ENCODE data around the gene TAOK2.
"Not testable (repeated sequence)": the region's sequence is repeated elsewhere in the genome, so short reads cannot be mapped to it uniquely, and the experiment has no call there.

The TAOK2 gene

DNA sequence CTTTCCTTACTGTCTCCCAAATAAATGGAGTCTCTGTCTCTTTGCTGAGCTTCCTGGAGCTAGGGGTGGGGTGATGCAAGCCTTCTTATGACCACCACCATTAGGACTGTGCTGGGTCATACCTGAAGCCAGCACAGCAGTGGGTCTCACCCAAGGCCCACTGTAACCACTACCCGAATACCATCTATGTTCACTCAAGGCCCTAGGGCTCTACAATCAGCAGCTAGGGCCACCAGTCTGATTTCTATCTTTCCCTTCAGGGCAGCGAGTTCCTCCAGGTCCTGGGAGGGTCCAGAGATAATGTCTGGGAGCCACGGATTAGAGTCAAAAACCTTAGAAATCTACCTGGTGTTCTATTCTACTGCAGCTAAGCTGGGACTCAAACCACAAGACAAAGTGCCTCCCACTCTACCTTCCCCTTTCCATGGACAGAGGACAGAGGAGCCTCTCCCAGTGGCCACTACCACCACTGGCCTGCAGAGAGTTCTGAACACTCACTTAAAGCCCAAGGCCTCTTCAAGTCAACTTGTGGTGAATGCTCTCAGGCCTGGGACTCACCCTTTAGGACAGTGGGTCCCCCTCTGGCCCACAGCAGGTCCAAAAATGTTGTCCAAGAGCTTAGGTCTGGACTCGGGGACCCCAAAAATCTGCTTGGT is 22.7 kb upstream of the TAOK2 start:
- Histone ChIP-seq H3K27me3 (ENCODE audit: control insufficient read depth, insufficient read depth, low read length) (no peaks in the 10 kb centered on the region), H3K27ac (no peak overlapping the region), H3K9me3 (ENCODE audit: control insufficient read depth, low read length) (no peaks in the 10 kb centered on the region), H3K79me2 (no peaks in the 10 kb centered on the region), H3K4me3 (ENCODE audit: low read depth, low read length) (no peak overlapping the region), H3K36me3 (ENCODE audit: control insufficient read depth, insufficient read depth, low read length) (no peaks in the 10 kb centered on the region), H3K4me1 (no peaks in the 10 kb centered on the region), H3K9ac (no peak overlapping the region), H3K4me2 (ENCODE audit: low read length) (no peak overlapping the region), H2AFZ (no peak overlapping the region)
- TF ChIP-seq, protein P1, sequence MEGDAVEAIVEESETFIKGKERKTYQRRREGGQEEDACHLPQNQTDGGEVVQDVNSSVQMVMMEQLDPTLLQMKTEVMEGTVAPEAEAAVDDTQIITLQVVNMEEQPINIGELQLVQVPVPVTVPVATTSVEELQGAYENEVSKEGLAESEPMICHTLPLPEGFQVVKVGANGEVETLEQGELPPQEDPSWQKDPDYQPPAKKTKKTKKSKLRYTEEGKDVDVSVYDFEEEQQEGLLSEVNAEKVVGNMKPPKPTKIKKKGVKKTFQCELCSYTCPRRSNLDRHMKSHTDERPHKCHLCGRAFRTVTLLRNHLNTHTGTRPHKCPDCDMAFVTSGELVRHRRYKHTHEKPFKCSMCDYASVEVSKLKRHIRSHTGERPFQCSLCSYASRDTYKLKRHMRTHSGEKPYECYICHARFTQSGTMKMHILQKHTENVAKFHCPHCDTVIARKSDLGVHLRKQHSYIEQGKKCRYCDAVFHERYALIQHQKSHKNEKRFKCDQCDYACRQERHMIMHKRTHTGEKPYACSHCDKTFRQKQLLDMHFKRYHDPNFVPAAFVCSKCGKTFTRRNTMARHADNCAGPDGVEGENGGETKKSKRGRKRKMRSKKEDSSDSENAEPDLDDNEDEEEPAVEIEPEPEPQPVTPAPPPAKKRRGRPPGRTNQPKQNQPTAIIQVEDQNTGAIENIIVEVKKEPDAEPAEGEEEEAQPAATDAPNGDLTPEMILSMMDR (IDR thresholded peaks at IDR 0.05): no peak

DNA sequence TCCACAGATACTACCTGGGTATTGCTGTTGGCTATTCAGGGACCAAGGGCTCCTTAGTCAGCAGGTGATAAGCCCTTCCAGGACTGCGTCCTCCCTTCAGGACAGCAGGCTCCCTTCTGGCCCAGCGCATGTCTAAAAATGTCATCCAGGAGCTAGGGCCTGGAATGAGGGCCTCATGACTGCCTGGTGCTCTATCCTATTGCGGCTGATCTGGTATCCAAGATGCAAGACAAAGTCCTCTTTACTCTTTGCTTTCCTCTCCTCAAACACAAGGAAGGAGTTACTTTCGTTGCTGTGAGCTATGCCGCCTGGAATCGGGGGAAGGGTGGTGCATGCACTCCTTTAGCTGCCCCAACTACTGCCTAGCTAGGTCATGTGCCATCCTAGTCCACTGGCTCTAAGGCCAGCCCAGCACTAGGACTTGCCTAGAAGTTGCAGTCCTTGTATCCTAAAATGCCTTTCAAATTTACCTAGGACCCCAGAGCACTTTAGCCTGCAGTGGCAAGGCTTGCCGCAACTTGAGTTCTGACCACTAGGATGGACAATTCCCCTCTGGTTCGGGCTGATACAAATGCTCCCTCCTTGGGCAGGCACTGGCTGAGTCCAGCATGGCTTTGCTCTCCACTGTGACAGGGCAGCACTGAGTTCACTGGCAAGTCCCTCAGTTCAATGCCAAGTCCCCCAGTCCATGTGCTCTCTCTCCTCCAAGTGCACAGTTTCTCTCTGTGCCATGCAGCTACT is 21.9 kb upstream of the TAOK2 start:
- Histone ChIP-seq H2AFZ (no peak overlapping the region), H3K4me1 (no peaks in the 10 kb centered on the region), H3K4me3 (ENCODE audit: low read depth, low read length) (no peak overlapping the region), H3K36me3 (ENCODE audit: control insufficient read depth, insufficient read depth, low read length) (no peaks in the 10 kb centered on the region), H3K27me3 (ENCODE audit: control insufficient read depth, insufficient read depth, low read length) (no peaks in the 10 kb centered on the region), H3K27ac (no peak overlapping the region), H3K4me2 (ENCODE audit: low read length) (no peak overlapping the region), H3K79me2 (no peaks in the 10 kb centered on the region), H3K9me3 (ENCODE audit: control insufficient read depth, low read length) (no peaks in the 10 kb centered on the region), H3K9ac (no peak overlapping the region)
- TF ChIP-seq, protein P1 (IDR thresholded peaks at IDR 0.05): no peak

DNA sequence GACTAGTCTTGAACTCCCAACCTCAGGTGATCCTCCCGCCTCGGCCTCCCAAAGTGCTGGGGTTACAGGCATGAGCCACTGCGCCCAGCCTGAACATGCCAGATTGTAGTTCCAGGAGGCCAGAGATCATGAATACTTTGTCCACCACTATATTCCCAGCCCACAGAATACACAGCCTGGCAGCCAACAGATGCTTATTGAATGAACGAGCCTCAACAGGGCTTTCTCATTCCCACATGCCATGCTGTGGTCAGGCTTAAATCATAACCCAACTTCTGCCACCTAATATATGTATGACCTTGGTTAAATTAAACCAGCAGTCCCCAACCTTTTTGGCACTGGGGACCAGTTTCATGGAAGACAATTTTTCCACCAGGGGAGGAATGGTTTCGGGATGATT is 14.9 kb upstream of the TAOK2 start:
- Histone ChIP-seq H3K4me1 (peaks cover 5% of the 10 kb centered on the region), H3K9me3 (ENCODE audit: control insufficient read depth, low read length) (no peaks in the 10 kb centered on the region), H3K79me2 (no peaks in the 10 kb centered on the region), H3K4me3 (ENCODE audit: low read depth, low read length) (no peak overlapping the region), H3K27me3 (ENCODE audit: control insufficient read depth, insufficient read depth, low read length) (no peaks in the 10 kb centered on the region), H2AFZ (no peak overlapping the region), H3K36me3 (ENCODE audit: control insufficient read depth, insufficient read depth, low read length) (no peaks in the 10 kb centered on the region), H3K4me2 (ENCODE audit: low read length) (no peak overlapping the region), H3K27ac (no peak overlapping the region), H3K9ac (no peak overlapping the region)
- TF ChIP-seq, protein P1 (IDR thresholded peaks at IDR 0.05): no peak

DNA sequence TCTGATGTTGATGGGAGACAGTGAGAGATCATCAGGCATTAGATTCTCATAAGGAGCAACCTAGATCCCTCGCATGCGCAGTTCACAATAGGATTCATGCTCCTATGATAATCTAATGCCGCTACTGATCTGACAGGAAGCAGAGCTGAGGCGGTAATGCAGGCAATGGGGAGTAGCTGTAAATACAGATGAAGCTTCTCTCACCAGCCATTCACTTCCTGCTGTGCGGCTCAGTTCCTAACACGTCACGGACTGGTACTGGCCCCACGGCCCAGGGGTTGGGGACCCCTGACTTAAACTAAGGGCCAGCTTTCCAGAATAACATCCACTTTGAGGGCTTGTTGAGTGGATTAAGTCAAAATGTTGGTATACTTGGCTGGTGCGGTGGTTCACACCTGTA is 14.4 kb upstream of the TAOK2 start:
- Histone ChIP-seq H3K4me1 (peaks cover 5% of the 10 kb centered on the region), H3K4me3 (ENCODE audit: low read depth, low read length) (no peak overlapping the region), H3K4me2 (ENCODE audit: low read length) (no peak overlapping the region), H3K27me3 (ENCODE audit: control insufficient read depth, insufficient read depth, low read length) (no peaks in the 10 kb centered on the region), H3K9ac (no peak overlapping the region), H3K27ac (no peak overlapping the region), H3K79me2 (no peaks in the 10 kb centered on the region), H3K9me3 (ENCODE audit: control insufficient read depth, low read length) (no peaks in the 10 kb centered on the region), H2AFZ (no peak overlapping the region), H3K36me3 (ENCODE audit: control insufficient read depth, insufficient read depth, low read length) (no peaks in the 10 kb centered on the region)
- TF ChIP-seq, protein P1 (IDR thresholded peaks at IDR 0.05): no peak

GRCh38 chr16:29959821-29960220 is 13.8 kb upstream of the TAOK2 start:
- not testable (repeated sequence) for H3K27me3 ChIP-seq (ENCODE audit: control insufficient read depth, insufficient read depth, low read length); H3K4me2 ChIP-seq (ENCODE audit: low read length); H3K27ac ChIP-seq

More at GRCh38 chr16:29959821-29960220, 13.8 kb upstream of the TAOK2 start:
- H3K9me3 ChIP-seq (ENCODE audit: control insufficient read depth, low read length); H3K4me3 ChIP-seq (ENCODE audit: low read depth, low read length); H3K36me3 ChIP-seq (ENCODE audit: control insufficient read depth, insufficient read depth, low read length); H3K79me2 ChIP-seq; H2AFZ ChIP-seq; H3K4me1 ChIP-seq; H3K9ac ChIP-seq: not testable (repeated sequence)
